ENCODE results near the gene REEP3.

DNA sequence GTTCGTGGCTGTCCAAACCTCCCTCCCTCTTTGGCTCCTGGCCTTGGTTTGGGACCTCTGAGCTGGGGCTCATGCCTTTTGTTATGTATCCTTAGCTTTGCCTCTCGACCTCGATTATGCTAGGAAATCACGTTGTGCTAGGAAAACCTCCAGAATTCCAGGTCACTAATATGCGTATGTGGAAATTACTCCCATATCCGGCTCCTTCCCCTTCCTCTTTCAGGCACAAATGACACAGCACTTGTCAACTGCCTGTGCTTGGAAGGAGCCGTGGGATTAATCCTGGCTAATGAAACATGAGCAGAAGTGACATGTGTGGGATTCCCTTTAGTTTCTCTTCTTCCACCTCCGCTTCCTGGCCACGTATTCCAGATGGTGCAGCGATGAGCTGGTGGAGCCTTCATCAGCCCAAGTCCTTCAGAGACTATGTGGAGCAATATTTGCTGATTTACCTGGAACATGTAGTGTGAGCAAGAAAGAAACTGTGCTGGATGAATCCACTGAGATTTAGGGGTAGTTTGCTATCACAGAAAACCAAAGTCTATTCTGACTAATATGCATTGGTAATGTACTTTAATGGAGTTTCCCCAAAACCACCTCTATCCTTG lies 149.2 kb downstream of the REEP3 start:
- TF ChIP-seq CTCF (IDR thresholded peaks at IDR 0.05) (no peak), ZFX (IDR thresholded peaks at IDR 0.05; ENCODE audit: borderline replicate concordance) (no peak)
